Lower leg skin (tissue), 4 donors: ENCODE data around the gene JMJD1C. TPM values are rescaled to one million over a fixed set of nuclear protein-coding genes. Genes with fewer than 3 reads are reported as not detected.

Source experiments
- DNase-seq, 2 donors: peaks; one replicate each; pipeline ENCODE4 v3.0.0-alpha.2; 2019; ENCODE audit warnings: low spot score in 2 of 2
- H3K4me3 ChIP-seq: fragments of 200-600 bp; sonication (generic); 2 replicates; pipeline ENCODE4 v1.5.1; 2017; ENCODE audit warnings: mild to moderate bottlenecking, low read depth; ENCODE audit not compliant: poor library complexity, severe bottlenecking
- POLR2A ChIP-seq, 2 donors: fragments of 450-650 bp; IDR thresholded peaks; one replicate each; pipeline ENCODE4 v1.6.1; 2016 to 2017; ENCODE audit warnings: antibody characterized with exemption in 2 of 2, mild to moderate bottlenecking in 1 of 2, moderate library complexity in 1 of 2
- WGBS, 2 donors: methylation state at CpG; one replicate each; pipeline ENCODE4 v1.1.5; 2018; 5-methylcytosine and 5-hydroxymethylcytosine counted together
- intact Hi-C: fragments of 100-400 bp; cut with DNase I; formaldehyde crosslinking; loops from one replicate; pipeline ENCODE4 v1.15.0; 2023; ENCODE audit warnings: low total_unique reads
- total RNA-seq, 4 donors: library from RNA; depleted of rRNA; stranded (reverse); fragments of >200 nt; gene quantifications; one replicate each; pipeline ENCODE4 v1.1.0, GENCODE V29; 2016
- TF ChIP-seq, protein P1 (sequence below), 3 donors: fragments of 450-650 bp; IDR thresholded peaks; one replicate each; pipeline ENCODE4 v1.5.1; 2016; ENCODE audit warnings: antibody characterized with exemption in 3 of 3, mild to moderate bottlenecking in 3 of 3, moderate library complexity in 2 of 3

The JMJD1C gene
- total RNA-seq, 4 donors from 2014 or later: 82.0 to 92.5 (median 84.9) TPM

DNA sequence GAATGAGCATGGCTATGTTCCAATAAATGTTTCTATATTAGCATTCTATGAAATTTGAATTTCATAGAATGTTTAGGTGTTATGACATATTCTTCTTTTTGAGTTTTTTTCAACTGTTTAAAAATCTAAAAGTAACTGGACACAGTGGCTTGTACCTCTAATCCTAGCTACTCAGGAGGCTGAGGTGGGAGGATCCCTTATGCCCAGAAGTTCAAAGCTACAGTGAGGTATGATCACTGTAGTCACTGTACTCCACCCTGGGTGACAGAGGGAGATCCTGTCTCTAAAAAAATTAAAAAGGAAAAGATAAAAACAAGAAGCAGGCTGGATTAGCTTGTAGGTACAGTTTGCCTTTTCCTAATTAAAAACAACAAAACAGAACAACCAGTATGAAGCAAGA lies 237.5 kb downstream of the JMJD1C start:
- TF ChIP-seq, protein P1, sequence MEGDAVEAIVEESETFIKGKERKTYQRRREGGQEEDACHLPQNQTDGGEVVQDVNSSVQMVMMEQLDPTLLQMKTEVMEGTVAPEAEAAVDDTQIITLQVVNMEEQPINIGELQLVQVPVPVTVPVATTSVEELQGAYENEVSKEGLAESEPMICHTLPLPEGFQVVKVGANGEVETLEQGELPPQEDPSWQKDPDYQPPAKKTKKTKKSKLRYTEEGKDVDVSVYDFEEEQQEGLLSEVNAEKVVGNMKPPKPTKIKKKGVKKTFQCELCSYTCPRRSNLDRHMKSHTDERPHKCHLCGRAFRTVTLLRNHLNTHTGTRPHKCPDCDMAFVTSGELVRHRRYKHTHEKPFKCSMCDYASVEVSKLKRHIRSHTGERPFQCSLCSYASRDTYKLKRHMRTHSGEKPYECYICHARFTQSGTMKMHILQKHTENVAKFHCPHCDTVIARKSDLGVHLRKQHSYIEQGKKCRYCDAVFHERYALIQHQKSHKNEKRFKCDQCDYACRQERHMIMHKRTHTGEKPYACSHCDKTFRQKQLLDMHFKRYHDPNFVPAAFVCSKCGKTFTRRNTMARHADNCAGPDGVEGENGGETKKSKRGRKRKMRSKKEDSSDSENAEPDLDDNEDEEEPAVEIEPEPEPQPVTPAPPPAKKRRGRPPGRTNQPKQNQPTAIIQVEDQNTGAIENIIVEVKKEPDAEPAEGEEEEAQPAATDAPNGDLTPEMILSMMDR (IDR thresholded peaks at IDR 0.05): no peak
- no peak for TF ChIP-seq POLR2A (IDR thresholded peaks at IDR 0.05)
- DNase-seq: no peak
- intact Hi-C loops: no loop called here
- H3K4me3 ChIP-seq: no peak overlapping the region

DNA sequence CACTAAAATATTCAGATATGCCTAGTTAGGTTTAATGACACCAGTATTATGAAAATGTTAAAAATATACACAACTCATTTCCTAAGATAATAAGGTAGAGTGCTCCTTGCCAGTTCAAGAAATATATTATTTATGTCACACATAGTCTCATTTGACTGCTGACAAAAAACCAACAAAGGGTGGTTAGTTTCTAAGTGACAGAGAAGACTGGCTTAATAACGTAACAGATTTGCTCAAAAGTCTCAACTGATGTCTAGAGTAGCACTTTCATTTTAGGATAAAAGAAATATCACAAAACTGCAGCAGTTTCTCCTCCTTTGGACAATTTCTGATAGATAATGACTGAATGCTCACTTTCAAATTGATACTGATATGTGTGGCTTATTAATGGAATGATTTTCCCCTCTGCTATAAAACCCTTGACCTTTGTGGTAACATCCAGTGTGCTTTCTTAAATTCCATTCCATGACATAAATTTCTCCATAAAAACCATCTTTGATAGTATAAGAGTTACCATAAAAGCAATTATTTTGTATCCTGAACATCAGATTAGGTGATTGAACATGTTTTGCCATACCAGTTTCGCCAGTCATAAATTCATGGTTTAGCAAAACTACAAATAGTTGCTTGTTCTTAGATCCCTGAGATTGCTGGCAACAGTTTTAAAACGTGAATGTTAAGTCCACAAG lies 238.4 kb downstream of the JMJD1C start:
- TF ChIP-seq, protein P1 (IDR thresholded peaks at IDR 0.05): no peak
- TF ChIP-seq POLR2A (IDR thresholded peaks at IDR 0.05): no peak
- H3K4me3 ChIP-seq: no peak overlapping the region
- 47 to 54% methylated on average over 3 of the region's 3 CpGs for WGBS, 2 donors
- intact Hi-C loops: no loop called here
- DNase-seq: no peak

DNA sequence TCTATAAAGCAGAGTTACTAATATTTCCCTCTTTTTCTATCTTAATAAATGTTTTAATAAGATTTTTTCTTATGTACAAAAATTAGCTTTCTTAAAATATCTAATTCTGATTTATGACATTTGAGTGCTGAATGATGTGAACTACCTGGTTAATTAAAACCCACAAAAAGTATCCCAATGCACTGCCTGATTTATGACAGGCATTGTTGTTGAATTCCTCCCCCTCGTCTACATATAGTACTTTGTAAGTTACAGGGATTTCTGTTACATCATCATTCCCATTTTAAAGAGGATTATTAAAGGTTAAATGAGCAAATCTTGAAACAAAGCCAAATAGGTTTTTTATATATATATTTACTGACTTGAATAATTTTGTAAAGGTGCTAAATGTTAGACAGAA lies 241.5 kb downstream of the JMJD1C start:
- intact Hi-C loops: no loop called here
- H3K4me3 ChIP-seq: no peak overlapping the region
- TF ChIP-seq POLR2A (IDR thresholded peaks at IDR 0.05): no peak
- TF ChIP-seq, protein P1 (IDR thresholded peaks at IDR 0.05): no peak
- DNase-seq: no peak
- 69 to 75% methylated on average over 1 of the region's 1 CpG for WGBS, 2 donors

DNA sequence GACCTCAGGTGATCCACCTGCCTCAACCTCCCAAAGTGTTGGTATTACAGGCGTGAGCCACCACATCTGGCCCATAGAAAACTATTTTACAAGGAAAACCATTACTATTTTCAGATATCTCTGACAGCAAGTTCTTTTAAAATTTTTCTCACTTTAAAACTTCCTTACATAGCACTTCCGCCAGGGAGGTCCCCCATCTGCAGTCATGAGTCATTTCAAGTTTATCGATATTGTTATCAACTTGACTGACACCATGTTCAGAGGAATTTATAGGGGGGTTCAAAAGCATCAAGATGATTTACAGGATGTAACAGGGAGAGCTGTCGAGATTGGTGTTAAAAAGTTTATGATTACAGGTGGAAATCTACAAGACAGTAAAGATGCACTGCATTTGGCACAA lies 243.8 kb downstream of the JMJD1C start:
- intact Hi-C loops: no loop called here
- TF ChIP-seq, protein P1 (IDR thresholded peaks at IDR 0.05): no peak
- no peak for TF ChIP-seq POLR2A (IDR thresholded peaks at IDR 0.05)
- no peak for DNase-seq
- no peak overlapping the region for H3K4me3 ChIP-seq
- WGBS, 2 donors: 84 to 85% methylated on average over 4 of the region's 4 CpGs

DNA sequence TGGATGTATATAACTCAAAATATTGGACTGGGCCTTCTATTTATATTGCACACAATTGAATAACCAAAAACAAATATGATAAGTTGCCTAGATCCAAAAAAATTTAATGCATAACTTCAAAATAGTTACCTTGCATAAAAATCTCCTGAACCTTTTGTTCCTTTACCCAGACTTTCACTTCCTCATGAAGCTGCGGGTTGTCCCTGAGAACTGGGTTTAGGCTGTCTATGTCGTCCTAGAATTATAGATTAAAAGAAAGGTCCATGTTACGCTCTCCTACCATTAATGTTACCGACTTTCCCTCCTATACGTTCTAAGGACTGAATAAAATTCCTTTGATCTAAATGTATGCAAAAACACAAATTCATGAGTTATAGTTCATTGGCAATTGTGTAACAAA lies 246.0 kb downstream of the JMJD1C start:
- TF ChIP-seq, protein P1 (IDR thresholded peaks at IDR 0.05): no peak
- no peak for TF ChIP-seq POLR2A (IDR thresholded peaks at IDR 0.05)

DNA sequence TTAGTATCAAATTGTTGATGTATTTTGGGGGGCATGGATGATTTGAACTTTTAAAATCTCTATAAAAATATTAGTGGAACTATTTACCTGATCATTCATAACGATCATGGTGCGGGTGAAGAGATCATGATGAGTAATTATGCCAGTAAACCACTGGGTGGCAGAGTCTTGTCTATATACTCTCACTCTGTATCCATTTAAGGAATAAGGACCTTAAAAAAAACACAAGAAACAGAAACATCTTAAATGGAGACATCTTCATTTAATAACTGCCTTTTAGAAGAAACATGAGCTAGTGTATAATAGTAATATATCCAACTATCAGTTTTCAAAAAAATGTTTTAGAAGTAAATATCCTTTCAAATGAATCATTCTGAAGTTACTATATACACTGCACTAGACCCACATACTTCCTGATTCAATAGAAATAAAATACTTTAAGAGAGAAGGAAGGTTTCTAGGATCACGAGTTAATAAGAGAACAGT lies 248.6 kb downstream of the JMJD1C start:
- intact Hi-C loops: no loop called here
- no peak for DNase-seq
- H3K4me3 ChIP-seq: no peak overlapping the region
- 6 to 8% methylated on average over 3 of the region's 3 CpGs for WGBS, 2 donors
- TF ChIP-seq, protein P1 (IDR thresholded peaks at IDR 0.05): peak in 1 of 3 donors; percentile 29
- TF ChIP-seq POLR2A (IDR thresholded peaks at IDR 0.05): no peak

More for the DNA sequence above, 246.0 kb downstream of the JMJD1C start:
- no peak overlapping the region for H3K4me3 ChIP-seq
- WGBS, 2 donors: 88% methylated on average over 5 of the region's 5 CpGs
- no peak for DNase-seq
- intact Hi-C loops: no loop called here
